ENCODE measurements around the gene STAP1. TPM values are rescaled to one million over a fixed set of nuclear protein-coding genes. Genes with fewer than 3 reads are reported as not detected.

Gene STAP1
- total and polyA plus RNA-seq, 8 donors, result 0.10 to 0.50 (median 0.24) TPM; not detected in 1

DNA sequence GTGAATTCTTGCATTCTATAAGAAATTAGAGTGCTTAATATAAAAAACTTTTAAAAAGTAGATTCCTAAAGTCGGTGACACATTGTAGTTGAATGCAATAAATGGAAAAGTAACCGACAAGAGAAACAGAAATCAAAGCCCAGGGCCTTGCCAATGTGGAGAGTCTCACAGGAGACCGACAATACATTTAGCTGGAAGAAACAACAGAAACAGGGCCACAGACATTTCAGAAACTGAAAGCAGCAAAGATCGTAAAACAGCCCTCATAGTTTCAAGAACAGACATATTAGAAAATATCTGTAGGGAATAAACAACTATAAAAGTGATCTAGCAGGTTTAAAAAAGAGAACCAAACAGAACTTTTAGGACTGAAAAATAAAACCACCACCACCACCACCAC is 49.5 kb downstream of the STAP1 start:
- H3K27ac ChIP-seq, result no peak overlapping the region
- H3K4me1 ChIP-seq, result no peaks in the 10 kb centered on the region
- ATAC-seq (no peak), DNase-seq (no peak)
- peaks cover 0 to 7% of the 10 kb centered on the region in 2 donors for H3K9me3 ChIP-seq
- H3K36me3 ChIP-seq, result no peaks in the 10 kb centered on the region
- intact Hi-C loops (cut with DNase I), result no loop called here
- H3K4me3 ChIP-seq, result no peak overlapping the region
- TF ChIP-seq, protein P1, sequence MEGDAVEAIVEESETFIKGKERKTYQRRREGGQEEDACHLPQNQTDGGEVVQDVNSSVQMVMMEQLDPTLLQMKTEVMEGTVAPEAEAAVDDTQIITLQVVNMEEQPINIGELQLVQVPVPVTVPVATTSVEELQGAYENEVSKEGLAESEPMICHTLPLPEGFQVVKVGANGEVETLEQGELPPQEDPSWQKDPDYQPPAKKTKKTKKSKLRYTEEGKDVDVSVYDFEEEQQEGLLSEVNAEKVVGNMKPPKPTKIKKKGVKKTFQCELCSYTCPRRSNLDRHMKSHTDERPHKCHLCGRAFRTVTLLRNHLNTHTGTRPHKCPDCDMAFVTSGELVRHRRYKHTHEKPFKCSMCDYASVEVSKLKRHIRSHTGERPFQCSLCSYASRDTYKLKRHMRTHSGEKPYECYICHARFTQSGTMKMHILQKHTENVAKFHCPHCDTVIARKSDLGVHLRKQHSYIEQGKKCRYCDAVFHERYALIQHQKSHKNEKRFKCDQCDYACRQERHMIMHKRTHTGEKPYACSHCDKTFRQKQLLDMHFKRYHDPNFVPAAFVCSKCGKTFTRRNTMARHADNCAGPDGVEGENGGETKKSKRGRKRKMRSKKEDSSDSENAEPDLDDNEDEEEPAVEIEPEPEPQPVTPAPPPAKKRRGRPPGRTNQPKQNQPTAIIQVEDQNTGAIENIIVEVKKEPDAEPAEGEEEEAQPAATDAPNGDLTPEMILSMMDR (IDR thresholded peaks at IDR 0.05), result no peak
- no peaks in the 10 kb centered on the region for H3K27me3 ChIP-seq

DNA sequence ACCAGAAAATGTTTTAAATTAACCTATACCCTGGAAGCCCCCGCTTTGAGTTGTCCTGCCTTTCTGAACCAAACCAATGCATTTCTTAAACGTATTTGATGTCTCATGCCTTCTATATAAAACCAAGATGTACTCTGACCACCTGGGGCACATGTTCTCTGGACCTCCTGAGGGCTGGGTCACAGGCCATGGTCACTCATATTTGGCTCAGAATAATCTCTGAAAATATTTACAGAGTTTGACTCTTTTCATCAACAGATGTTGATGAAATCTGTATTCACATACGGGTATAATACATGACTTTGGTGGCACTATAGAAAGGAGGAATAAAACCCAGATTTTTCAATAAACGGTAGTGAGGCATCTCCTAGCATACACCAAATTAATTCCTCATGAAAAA is 55.7 kb downstream of the STAP1 start:
- no peak for ATAC-seq
- no peaks in the 10 kb centered on the region for H3K27me3 ChIP-seq
- no peaks in the 10 kb centered on the region for H3K4me1 ChIP-seq
- H3K4me3 ChIP-seq, result no peak overlapping the region
- H3K36me3 ChIP-seq, result peaks cover 0 to 23% of the 10 kb centered on the region in 2 donors
- peaks cover 0 to 10% of the 10 kb centered on the region in 2 donors for H3K9me3 ChIP-seq
- intact Hi-C loops (cut with DNase I), result no loop called here
- DNase-seq, result no peak
- H3K27ac ChIP-seq, result no peak overlapping the region
- TF ChIP-seq, protein P1 (IDR thresholded peaks at IDR 0.05), result no peak

DNA sequence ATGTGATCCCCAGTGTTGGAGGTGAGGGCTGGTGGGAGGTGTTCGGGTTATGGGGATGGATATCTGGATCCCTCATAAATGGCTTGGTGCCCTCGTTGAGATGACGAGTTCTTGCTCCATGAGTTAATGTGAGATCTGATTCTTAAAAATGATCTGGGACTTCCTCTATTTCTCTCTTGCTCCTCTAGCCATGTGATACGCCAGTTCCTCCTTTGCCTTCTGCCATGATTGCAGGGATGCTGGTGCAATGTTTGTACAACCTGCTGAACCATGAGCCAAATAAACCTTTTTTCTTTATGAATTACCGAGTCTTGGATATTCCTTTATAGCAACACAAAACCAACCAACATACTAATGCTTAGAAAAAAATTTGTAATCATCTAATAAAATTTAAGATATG is 56.6 kb downstream of the STAP1 start:
- no peak for ATAC-seq
- no peak for DNase-seq
- peaks cover 0 to 5% of the 10 kb centered on the region in 2 donors for H3K9me3 ChIP-seq
- TF ChIP-seq, protein P1 (IDR thresholded peaks at IDR 0.05), result no peak
- intact Hi-C loops (cut with DNase I), result no loop called here
- H3K27me3 ChIP-seq, result no peaks in the 10 kb centered on the region
- H3K27ac ChIP-seq, result no peak overlapping the region
- H3K4me1 ChIP-seq, result no peaks in the 10 kb centered on the region
- no peak overlapping the region for H3K4me3 ChIP-seq
- peaks cover 0 to 32% of the 10 kb centered on the region in 2 donors for H3K36me3 ChIP-seq

DNA sequence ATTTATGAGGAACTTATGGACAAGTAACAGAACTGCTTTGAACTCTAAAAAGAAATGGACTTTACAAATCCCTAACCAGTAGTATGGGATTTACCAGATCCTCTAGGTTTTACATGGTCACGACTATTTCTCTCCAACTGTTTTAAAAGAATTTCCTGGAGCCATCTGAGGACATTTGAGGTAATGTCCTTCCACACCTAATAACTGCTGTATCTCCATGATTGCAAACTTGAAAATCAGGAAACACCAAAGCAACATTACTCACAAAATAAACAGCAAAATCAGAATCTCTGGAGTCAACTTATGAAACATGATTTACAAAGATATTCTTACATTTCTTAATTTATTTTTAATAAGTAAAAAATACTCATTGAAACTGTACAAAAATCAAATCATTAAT is 58.0 kb downstream of the STAP1 start:
- intact Hi-C loops (cut with DNase I), result no loop called here
- no peaks in the 10 kb centered on the region for H3K4me1 ChIP-seq
- DNase-seq, result no peak
- peaks cover 0 to 3% of the 10 kb centered on the region in 2 donors for H3K9me3 ChIP-seq
- H3K27me3 ChIP-seq, result no peaks in the 10 kb centered on the region
- H3K27ac ChIP-seq, result no peak overlapping the region
- ATAC-seq, result no peak
- TF ChIP-seq, protein P1 (IDR thresholded peaks at IDR 0.05), result no peak
- H3K36me3 ChIP-seq, result peaks cover 0 to 44% of the 10 kb centered on the region in 2 donors
- H3K4me3 ChIP-seq, result no peak overlapping the region

DNA sequence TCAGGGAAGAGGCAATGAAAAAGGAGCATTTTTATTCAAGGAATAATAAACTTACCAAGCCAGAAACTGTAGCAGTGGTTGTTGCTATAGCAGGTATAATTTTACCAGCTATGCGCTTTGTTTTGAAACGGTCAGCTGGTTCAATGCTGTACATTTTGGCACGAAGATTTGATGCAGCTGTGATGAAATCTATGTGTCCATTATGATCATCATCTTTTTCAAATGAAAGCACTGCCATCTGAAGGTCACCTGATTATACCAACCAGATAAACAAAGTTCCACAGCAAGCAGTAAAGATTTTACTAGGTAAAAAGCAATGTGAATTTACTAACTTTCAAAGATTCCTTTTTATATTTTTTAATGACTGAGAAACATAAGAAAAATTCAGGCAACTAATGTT is 66.4 kb downstream of the STAP1 start:
- ATAC-seq (no peak), DNase-seq (no peak)
- intact Hi-C loops (cut with DNase I), result no loop called here
- H3K27ac ChIP-seq, result no peak overlapping the region
- TF ChIP-seq, protein P1 (IDR thresholded peaks at IDR 0.05), result no peak
- H3K27me3 ChIP-seq, result no peaks in the 10 kb centered on the region
- H3K4me3 ChIP-seq, result no peak overlapping the region
- H3K9me3 ChIP-seq, result no peaks in the 10 kb centered on the region
- no peaks in the 10 kb centered on the region for H3K4me1 ChIP-seq
- peaks cover 0 to 85% of the 10 kb centered on the region in 2 donors for H3K36me3 ChIP-seq
